Keratinocyte (primary cell): ENCODE data around the gene PTGES3. TPM values are rescaled to one million over a fixed set of nuclear protein-coding genes. Genes with fewer than 3 reads are reported as not detected.

Experiments
- DNase-seq: peaks from one replicate; pipeline ENCODE4 v3.0.0-alpha.2; 2011; ENCODE audit warnings: low read depth, missing footprints, low spot score
- FAIRE-seq: peaks from 2 replicates; lab custom pipeline; 2011; peaks lifted over from hg19 to GRCh38; lab: Jason Lieb, UNC
- H2AFZ ChIP-seq: 2 replicates; pipeline ENCODE4 v1.6.0; 2012; ENCODE audit warnings: low read length, control low read depth, inconsistent platforms; ENCODE audit not compliant: control insufficient read depth
- H3K27ac ChIP-seq: 2 replicates; pipeline ENCODE4 v1.5.1; 2011; ENCODE audit warnings: low read length; ENCODE audit not compliant: control insufficient read depth, insufficient read depth
- H3K27me3 ChIP-seq: 3 replicates; pipeline ENCODE4 v1.6.0; 2011; ENCODE audit warnings: low read length; ENCODE audit not compliant: control insufficient read depth, insufficient read depth; ENCODE audit errors: extremely low read depth
- H3K36me3 ChIP-seq, 2 experiments: 2 replicates in 1 of 2; 3 replicates in 1 of 2; pipeline ENCODE4 v1.5.1; 2011; ENCODE audit warnings: low read length in 2 of 2, mild to moderate bottlenecking in 1 of 2; ENCODE audit not compliant: control insufficient read depth in 2 of 2, insufficient read depth in 2 of 2; ENCODE audit errors: extremely low read depth in 1 of 2
- H3K4me1 ChIP-seq: 3 replicates; pipeline ENCODE4 v1.5.1; 2011; ENCODE audit warnings: low read length; ENCODE audit not compliant: control insufficient read depth, insufficient read depth; ENCODE audit errors: extremely low read depth
- H3K4me2 ChIP-seq: 3 replicates; pipeline ENCODE4 v1.6.0; 2011; ENCODE audit warnings: low read depth, low read length; ENCODE audit not compliant: control insufficient read depth, insufficient read depth; ENCODE audit errors: extremely low read depth
- H3K4me3 ChIP-seq, 3 experiments: fragments of 200-600 bp in 1 of 3; sonication (generic) in 1 of 3; 2 replicates in 2 of 3; 3 replicates in 1 of 3; pipeline ENCODE4 v1.5.1; 2011 to 2016; ENCODE audit warnings: low read length in 3 of 3, mild to moderate bottlenecking in 3 of 3, control low read depth in 2 of 3, inconsistent platforms in 1 of 3, low read depth in 1 of 3, mixed read lengths in 1 of 3, mixed run types in 1 of 3, moderate library complexity in 1 of 3; ENCODE audit not compliant: control insufficient read depth in 2 of 3, insufficient read depth in 2 of 3; ENCODE audit errors: extremely low read depth in 1 of 3
- H3K79me2 ChIP-seq: 2 replicates; pipeline ENCODE4 v1.6.0; 2012; ENCODE audit warnings: low read length; ENCODE audit not compliant: control insufficient read depth, insufficient read depth
- H3K9ac ChIP-seq: 3 replicates; pipeline ENCODE4 v1.6.0; 2011; ENCODE audit warnings: low read length; ENCODE audit not compliant: control insufficient read depth, insufficient read depth; ENCODE audit errors: extremely low read depth
- H3K9me1 ChIP-seq: 3 replicates; pipeline ENCODE4 v1.6.0; 2011; ENCODE audit warnings: low read length; ENCODE audit not compliant: control insufficient read depth, insufficient read depth; ENCODE audit errors: extremely low read depth
- H3K9me3 ChIP-seq: 2 replicates; pipeline ENCODE4 v1.5.1; 2012; ENCODE audit warnings: low read depth, low read length; ENCODE audit not compliant: control insufficient read depth
- H4K20me1 ChIP-seq: 3 replicates; pipeline ENCODE4 v1.6.0; 2011; ENCODE audit warnings: low read length; ENCODE audit not compliant: control insufficient read depth, insufficient read depth; ENCODE audit errors: extremely low read depth
- CTCF ChIP-seq, 3 experiments: IDR thresholded peaks in 1 of 3; conservative IDR thresholded peaks in 1 of 3; optimal IDR thresholded peaks in 1 of 3; 2 replicates in 2 of 3; 3 replicates in 1 of 3; pipeline versions ENCODE3 to v1.5.1; 2011; ENCODE audit warnings: low read length in 3 of 3, mild to moderate bottlenecking in 3 of 3, moderate library complexity in 2 of 3, control low read depth in 1 of 3, inconsistent platforms in 1 of 3; ENCODE audit not compliant: insufficient read depth in 2 of 3; ENCODE audit errors: extremely low read depth in 1 of 3
- EZH2 ChIP-seq: IDR thresholded peaks from one replicate; pipeline ENCODE4 v1.6.1; 2012; ENCODE audit warnings: inconsistent platforms, mild to moderate bottlenecking, low read length, moderate library complexity
- dilution Hi-C: fragments of 300-500 bp; cut with MboI; formaldehyde crosslinking; loops from one replicate; pipeline ENCODE4 v1.7.0; 2020; ENCODE audit warnings: low sequenced_read_pairs; ENCODE audit not compliant: extremely low pct_ligation_motif_present
- polyA plus RNA-seq, 5 experiments: library from polyadenylated mRNA; depleted of rRNA in 3 of 5; stranded (reverse) in 3 of 5; stranded (forward) in 1 of 5; unstranded in 1 of 5; fragments of >200 nt; gene quantifications; 1 replicate in 1 of 5; 2 replicates in 3 of 5; 3 replicates in 1 of 5; pipeline versions ENCODE4 v1.2.1 to v1.2.3, GENCODE V29; 2011 to 2012; ENCODE audit warnings: missing spikeins in 2 of 5, low read depth in 1 of 5, low replicate concordance in 1 of 5

The PTGES3 gene
- polyA plus RNA-seq, 1 donor (not counting 4 experiments of a cell fraction or from before 2014, with no cell fraction given) = 136 TPM

- DNase-seq (no peak), FAIRE-seq (no peak)
- Histone ChIP-seq H3K9me1 (no peaks in the 10 kb centered on the region), H3K79me2 (peaks cover 97% of the 10 kb centered on the region), H3K36me3 (peaks cover 4 to 12% of the 10 kb centered on the region in 2 experiments), H3K27me3 (no peaks in the 10 kb centered on the region), H3K9me3 (no peaks in the 10 kb centered on the region), H3K4me2 (no peak overlapping the region), H3K4me3 (no peak overlapping the region), H2AFZ (no peak overlapping the region), H4K20me1 (peaks cover 30% of the 10 kb centered on the region), H3K9ac (no peak overlapping the region), H3K27ac (no peak overlapping the region), H3K4me1 (no peaks in the 10 kb centered on the region)
- dilution Hi-C loops = no loop called here
- TF ChIP-seq EZH2 (no peak), CTCF (optimal IDR thresholded peaks at IDR 0.05 in 1 of 3, IDR thresholded peaks at IDR 0.05 in 1 of 3, conservative IDR thresholded peaks at IDR 0.05 in 1 of 3; ENCODE audit: extremely low read depth in 1 of 3, insufficient read depth in 2 of 3, low read length in 3 of 3) (no peak)
Observed at GRCh38 chr12:56676851-56677580, 11.1 kb downstream of the PTGES3 start.

GRCh38 chr12:56671608-56672007 is 16.5 kb downstream of the PTGES3 start:
- FAIRE-seq (no peak), DNase-seq (no peak)
- peaks cover 75% of the 10 kb centered on the region for H3K79me2 ChIP-seq
- no peak overlapping the region for H2AFZ ChIP-seq
- no peak overlapping the region for H3K4me2 ChIP-seq
- dilution Hi-C loops = no loop called here
- peaks cover 6% of the 10 kb centered on the region for H3K4me1 ChIP-seq
- TF ChIP-seq EZH2 (no peak), CTCF (optimal IDR thresholded peaks at IDR 0.05 in 1 of 3, IDR thresholded peaks at IDR 0.05 in 1 of 3, conservative IDR thresholded peaks at IDR 0.05 in 1 of 3; ENCODE audit: extremely low read depth in 1 of 3, insufficient read depth in 2 of 3, low read length in 3 of 3) (no peak)
- no peak overlapping the region for H3K4me3 ChIP-seq
- peaks cover 9% of the 10 kb centered on the region for H4K20me1 ChIP-seq
- peaks cover 23 to 31% of the 10 kb centered on the region in 2 experiments for H3K36me3 ChIP-seq
- no peaks in the 10 kb centered on the region for H3K27me3 ChIP-seq
- H3K27ac ChIP-seq = no peak overlapping the region
- no peaks in the 10 kb centered on the region for H3K9me3 ChIP-seq
- H3K9ac ChIP-seq = no peak overlapping the region
- H3K9me1 ChIP-seq = no peaks in the 10 kb centered on the region
